Suprapubic skin (tissue), 4 donors: ENCODE results near the gene CHEK2. TPM values are rescaled to one million over a fixed set of nuclear protein-coding genes. Genes with fewer than 3 reads are reported as not detected.

ENCODE experiments used
- DNase-seq, 2 donors: peaks; one replicate each; pipeline ENCODE4 v3.0.0-alpha.2; 2019; ENCODE audit warnings: low spot score in 2 of 2
- H3K27ac ChIP-seq: fragments of 200-600 bp; sonication (generic); one replicate; pipeline ENCODE4 v1.5.1; 2019
- H3K27me3 ChIP-seq: fragments of 200-600 bp; sonication (generic); one replicate; pipeline ENCODE4 v1.5.1; 2019
- H3K36me3 ChIP-seq: fragments of 200-600 bp; sonication (generic); one replicate; pipeline ENCODE4 v1.5.1; 2019
- H3K4me1 ChIP-seq: fragments of 200-600 bp; sonication (generic); one replicate; pipeline ENCODE4 v1.5.1; 2019
- H3K4me3 ChIP-seq: fragments of 200-600 bp; sonication (generic); one replicate; pipeline ENCODE4 v1.5.1; 2019; ENCODE audit warnings: mild to moderate bottlenecking
- H3K9me3 ChIP-seq: fragments of 200-600 bp; sonication (generic); one replicate; pipeline ENCODE4 v1.5.1; 2019
- CTCF ChIP-seq, 2 donors: fragments of 200-600 bp in 1 of 2; fragments of 450-650 bp in 1 of 2; sonication (generic) in 1 of 2; IDR thresholded peaks; one replicate each; pipeline ENCODE4 v1.5.1; 2016 to 2019; ENCODE audit warnings: antibody characterized with exemption in 2 of 2, mild to moderate bottlenecking in 1 of 2, moderate library complexity in 1 of 2
- EP300 ChIP-seq: sonication (generic); formaldehyde crosslinking; IDR thresholded peaks from one replicate; pipeline ENCODE4 v1.6.1; 2017; ENCODE audit warnings: antibody characterized with exemption
- POLR2A ChIP-seq, 2 donors: fragments of 450-650 bp; IDR thresholded peaks; one replicate each; pipeline ENCODE4 v1.6.1; 2017; ENCODE audit warnings: antibody characterized with exemption in 2 of 2, mild to moderate bottlenecking in 2 of 2, moderate library complexity in 2 of 2
- POLR2AphosphoS5 ChIP-seq, 3 donors: sonication (generic); formaldehyde crosslinking; IDR thresholded peaks; one replicate each; pipeline ENCODE4 v1.6.1; 2017; ENCODE audit warnings: antibody characterized with exemption in 3 of 3
- WGBS: methylation state at CpG from one replicate; pipeline ENCODE4 v1.1.5; 2018; 5-methylcytosine and 5-hydroxymethylcytosine counted together
- total RNA-seq, 4 donors: library from RNA; depleted of rRNA; stranded (reverse); fragments of >200 nt; gene quantifications; one replicate each; pipeline ENCODE4 v1.1.0, GENCODE V29; 2016

The CHEK2 gene
- total RNA-seq, 4 donors from 2014 or later, result 6.1 to 14.8 (median 10.0) TPM

- no peak for TF ChIP-seq CTCF (IDR thresholded peaks at IDR 0.05)
- no peak for TF ChIP-seq POLR2AphosphoS5 (IDR thresholded peaks at IDR 0.05)
- no peak for TF ChIP-seq POLR2A (IDR thresholded peaks at IDR 0.05)
- TF ChIP-seq EP300, result no peak
- no peak overlapping the region for H3K27ac ChIP-seq
- no peak overlapping the region for H3K4me3 ChIP-seq
- no peaks in the 10 kb centered on the region for H3K36me3 ChIP-seq
- no peaks in the 10 kb centered on the region for H3K27me3 ChIP-seq
- no peaks in the 10 kb centered on the region for H3K9me3 ChIP-seq
- peaks cover 10% of the 10 kb centered on the region for H3K4me1 ChIP-seq
- DNase-seq, result no peak
- 100% methylated on average over 3 of the region's 3 CpGs for WGBS
These were observed 3.9 kb downstream of the CHEK2 start for GRCh38 chr22:28737701-28738100.

- 74% methylated on average over 7 of the region's 7 CpGs for WGBS
- no peak overlapping the region for H3K4me3 ChIP-seq
These were observed 5.1 kb downstream of the CHEK2 start for GRCh38 chr22:28736301-28737155.

GRCh38 chr22:28734393-28734792 is 7.2 kb downstream of the CHEK2 start:
- Histone ChIP-seq H3K4me3 (no peak overlapping the region), H3K36me3 (no peaks in the 10 kb centered on the region), H3K4me1 (no peaks in the 10 kb centered on the region), H3K27ac (no peak overlapping the region), H3K9me3 (no peaks in the 10 kb centered on the region), H3K27me3 (no peaks in the 10 kb centered on the region)
- TF ChIP-seq POLR2A (IDR thresholded peaks at IDR 0.05) (no peak), EP300 (no peak)
- 94% methylated on average over 6 of the region's 6 CpGs for WGBS
- no peak for DNase-seq

More at GRCh38 chr22:28736301-28737155, 5.1 kb downstream of the CHEK2 start:
- H3K27ac ChIP-seq, result no peak overlapping the region
- H3K4me1 ChIP-seq, result peaks cover 8% of the 10 kb centered on the region
- TF ChIP-seq POLR2AphosphoS5 (IDR thresholded peaks at IDR 0.05) (no peak), EP300 (no peak), POLR2A (IDR thresholded peaks at IDR 0.05) (no peak), CTCF (IDR thresholded peaks at IDR 0.05) (no peak)
- H3K27me3 ChIP-seq, result no peaks in the 10 kb centered on the region
- DNase-seq, result no peak
- H3K9me3 ChIP-seq, result no peaks in the 10 kb centered on the region
- H3K36me3 ChIP-seq, result no peaks in the 10 kb centered on the region

- DNase-seq, result no peak
- TF ChIP-seq CTCF (IDR thresholded peaks at IDR 0.05) (no peak), POLR2A (IDR thresholded peaks at IDR 0.05) (no peak), EP300 (no peak), POLR2AphosphoS5 (IDR thresholded peaks at IDR 0.05) (no peak)
- H3K27me3 ChIP-seq, result no peaks in the 10 kb centered on the region
- no peaks in the 10 kb centered on the region for H3K9me3 ChIP-seq
- no peaks in the 10 kb centered on the region for H3K4me1 ChIP-seq
- WGBS, result 88% methylated on average over 2 of the region's 3 CpGs
- H3K36me3 ChIP-seq, result no peaks in the 10 kb centered on the region
- H3K27ac ChIP-seq, result no peak overlapping the region
- no peak overlapping the region for H3K4me3 ChIP-seq
These were observed 11.4 kb downstream of the CHEK2 start for GRCh38 chr22:28730179-28730578.

GRCh38 chr22:28728621-28729313 is 12.9 kb downstream of the CHEK2 start:
- Histone ChIP-seq H3K4me1 (no peaks in the 10 kb centered on the region), H3K4me3 (no peak overlapping the region), H3K36me3 (peaks cover 3% of the 10 kb centered on the region), H3K27me3 (no peaks in the 10 kb centered on the region), H3K27ac (no peak overlapping the region), H3K9me3 (no peaks in the 10 kb centered on the region)
- no peak for DNase-seq
- 94% methylated on average over 10 of the region's 10 CpGs for WGBS
- TF ChIP-seq POLR2A (IDR thresholded peaks at IDR 0.05) (no peak), CTCF (IDR thresholded peaks at IDR 0.05) (no peak), POLR2AphosphoS5 (IDR thresholded peaks at IDR 0.05) (no peak), EP300 (no peak)
